HCT116 (cell line): ENCODE measurements around the gene PILRA. TPM values are rescaled to one million over a fixed set of nuclear protein-coding genes. Genes with fewer than 3 reads are reported as not detected.

ENCODE experiments used
- ATAC-seq: fragments of 200-7000 bp; cut with Tn5 transposase; 2 replicates; pipeline ENCODE4 v1.9.1; 2020; ENCODE audit warnings: mild to moderate bottlenecking, moderate library complexity
- BruUV-seq: library from RNA; stranded (reverse); fragments of 400-500 nt; replicated peaks from 2 replicates; lab custom pipeline; 2021; lab: Mats Ljungman, UMichigan
- CTCF ChIA-PET: fragments of 300-600 bp; sonication (Branson Sonifier 250); formaldehyde crosslinking; loops from one replicate; lab custom pipeline; 2021; ENCODE audit warnings: antibody characterized with exemption; lab: Charles Lee
- POLR2A ChIA-PET: fragments of 300-600, 350-600 bp; sonication (Branson Sonifier 250); formaldehyde crosslinking; loops from one replicate; lab custom pipeline; 2021; ENCODE audit warnings: antibody characterized with exemption; lab: Charles Lee
- RAD21 ChIA-PET, 2 experiments: fragments of 300-600 bp; sonication (Branson Sonifier 250); formaldehyde crosslinking; loops; one replicate each; lab custom pipeline; 2023; ENCODE audit warnings: low total read pairs in 2 of 2; ENCODE audit not compliant: uncharacterized antibody in 2 of 2, unreplicated experiment in 2 of 2, low non-redundant PET in 1 of 2; lab: Charles Lee
- DNase-seq: peaks from one replicate; pipeline ENCODE4 v3.0.0-alpha.2; 2010; ENCODE audit warnings: low read depth, low spot score
- H2AFZ ChIP-seq: fragments of 200-600 bp; shearing (Covaris generic), sonication (generic); 2 replicates; pipeline ENCODE4 v1.6.1; 2017; ENCODE audit warnings: low read depth, mixed run types, mixed read lengths, antibody characterized with exemption, low read length; ENCODE audit not compliant: poor library complexity, severe bottlenecking
- H3K27ac ChIP-seq: 2 replicates; pipeline ENCODE4 v1.5.1; 2012; ENCODE audit warnings: low read depth, low read length
- H3K27me3 ChIP-seq: fragments of 200-600 bp; sonication (generic); 2 replicates; pipeline ENCODE4 v1.6.1; 2016; ENCODE audit warnings: mixed run types, low read length, mixed read lengths; ENCODE audit not compliant: insufficient read depth
- H3K36me3 ChIP-seq, 2 experiments: fragments of 200-500 bp in 1 of 2; fragments of 200-600 bp in 1 of 2; sonication (Bioruptor generic) in 1 of 2; sonication (generic) in 1 of 2; 2 replicates each; pipeline versions ENCODE4 v1.5.1 to v1.6.1; 2014 to 2016; ENCODE audit warnings: low read length in 2 of 2, inconsistent platforms in 1 of 2, mixed read lengths in 1 of 2, mixed run types in 1 of 2; ENCODE audit not compliant: insufficient read depth in 2 of 2, control insufficient read depth in 1 of 2
- H3K4me1 ChIP-seq, 2 experiments: fragments of 200-600 bp in 1 of 2; sonication (generic) in 1 of 2; 2 replicates each; pipeline versions ENCODE4 v1.5.1 to v1.6.1; 2012 to 2017; ENCODE audit warnings: low read length in 2 of 2, inconsistent platforms in 1 of 2, mild to moderate bottlenecking in 1 of 2, mixed read lengths in 1 of 2, mixed run types in 1 of 2, moderate library complexity in 1 of 2; ENCODE audit not compliant: insufficient read depth in 2 of 2, control insufficient read depth in 1 of 2
- H3K4me2 ChIP-seq: fragments of 200-600 bp; sonication (generic); 2 replicates; pipeline ENCODE4 v1.6.1; 2017; ENCODE audit warnings: mixed run types, low read length, mixed read lengths
- H3K4me3 ChIP-seq, 2 experiments: fragments of 200-600 bp in 1 of 2; sonication (generic) in 1 of 2; replicated peaks in 1 of 2; 2 replicates each; pipeline ENCODE4 v1.5.1; 2011 to 2016; ENCODE audit warnings: low read length in 2 of 2, control low read depth in 1 of 2, low read depth in 1 of 2, mild to moderate bottlenecking in 1 of 2, mixed read lengths in 1 of 2, mixed run types in 1 of 2
- H3K79me2 ChIP-seq: fragments of 200-600 bp; sonication (generic); 2 replicates; pipeline ENCODE4 v1.6.1; 2017; ENCODE audit warnings: mild to moderate bottlenecking, mixed run types, low read length, moderate library complexity, mixed read lengths; ENCODE audit not compliant: insufficient read depth
- H3K9ac ChIP-seq: fragments of 200-600 bp; sonication (generic); 2 replicates; pipeline ENCODE4 v1.6.1; 2016; ENCODE audit warnings: low read length, mixed read lengths
- H3K9me2 ChIP-seq: fragments of 200-600 bp; sonication (generic), shearing (Covaris generic); 2 replicates; pipeline ENCODE4 v1.6.1; 2017; ENCODE audit warnings: mixed run types, mild to moderate bottlenecking, moderate library complexity; ENCODE audit not compliant: insufficient read depth
- H3K9me3 ChIP-seq, 2 experiments: fragments of 200-500 bp in 1 of 2; fragments of 200-600 bp in 1 of 2; sonication (Bioruptor generic) in 1 of 2; sonication (generic) in 1 of 2; 2 replicates each; pipeline ENCODE4 v1.6.1; 2014 to 2017; ENCODE audit warnings: low read length in 2 of 2, mixed read lengths in 2 of 2, inconsistent platforms in 1 of 2, low read depth in 1 of 2, mild to moderate bottlenecking in 1 of 2, mixed run types in 1 of 2, moderate library complexity in 1 of 2; ENCODE audit not compliant: control insufficient read depth in 1 of 2, insufficient read depth in 1 of 2
- H4K20me1 ChIP-seq: fragments of 200-600 bp; sonication (generic), shearing (Covaris generic); 2 replicates; pipeline ENCODE4 v1.6.1; 2017; ENCODE audit warnings: mixed run types, mild to moderate bottlenecking, moderate library complexity; ENCODE audit not compliant: insufficient read depth
- CBX3 ChIP-seq: IDR thresholded peaks from 2 replicates; pipeline ENCODE4 v1.6.1; 2012; ENCODE audit warnings: low read depth
- CEBPB ChIP-seq: IDR thresholded peaks from 2 replicates; pipeline ENCODE4 v1.6.1; 2012; ENCODE audit warnings: low read depth
- ELF1 ChIP-seq: IDR thresholded peaks from 2 replicates; pipeline ENCODE4 v1.6.1; 2012; ENCODE audit warnings: low read depth, borderline replicate concordance
- EZH2 ChIP-seq: fragments of 200-600 bp; sonication (generic); IDR thresholded peaks from 2 replicates; pipeline ENCODE4 v1.6.1; 2017; ENCODE audit warnings: antibody characterized with exemption, mixed run types
- FOSL1 ChIP-seq: IDR thresholded peaks from 2 replicates; pipeline ENCODE4 v1.6.1; 2012; ENCODE audit warnings: low read depth
- JUND ChIP-seq: IDR thresholded peaks from 2 replicates; pipeline ENCODE4 v1.6.1; 2012
- POLR2AphosphoS5 ChIP-seq: IDR thresholded peaks from 2 replicates; pipeline ENCODE4 v1.6.1; 2011; ENCODE audit warnings: mild to moderate bottlenecking, low read depth, low read length, moderate library complexity
- RAD21 ChIP-seq: IDR thresholded peaks from 2 replicates; pipeline ENCODE4 v1.6.1; 2012; ENCODE audit warnings: low read depth, mild to moderate bottlenecking
- REST ChIP-seq: IDR thresholded peaks from 2 replicates; pipeline ENCODE4 v1.6.1; 2012; ENCODE audit warnings: low read depth
- SIN3A ChIP-seq: IDR thresholded peaks from 2 replicates; pipeline ENCODE4 v1.6.1; 2012; ENCODE audit warnings: low read depth
- SP1 ChIP-seq: IDR thresholded peaks from 2 replicates; pipeline ENCODE4 v1.6.1; 2012; ENCODE audit warnings: low read depth
- SRF ChIP-seq: IDR thresholded peaks from 2 replicates; pipeline ENCODE4 v1.6.1; 2012; ENCODE audit warnings: low read depth
- YY1 ChIP-seq: IDR thresholded peaks from 2 replicates; pipeline ENCODE4 v1.6.1; 2011; ENCODE audit warnings: low read length, low read depth, moderate library complexity, mild to moderate bottlenecking; ENCODE audit not compliant: insufficient replicate concordance; ENCODE audit errors: extremely low read depth
- ZFX ChIP-seq: fragments of 450-650 bp; IDR thresholded peaks from 2 replicates; pipeline ENCODE4 v1.6.1; 2017
- intact Hi-C: fragments of 100-400 bp; cut with micrococcal nuclease; formaldehyde crosslinking; loops from 2 replicates; pipeline ENCODE4 v1.10.0; 2022
- total RNA-seq: library from RNA; stranded (reverse); gene quantifications from one replicate; pipeline ENCODE4 v1.2.1, GENCODE V29; 2021; ENCODE audit not compliant: unreplicated experiment
- TF ChIP-seq, protein P1 (sequence below): IDR thresholded peaks from 2 replicates; pipeline ENCODE4 v1.6.1; 2012
- TF ChIP-seq, protein P2 (sequence below): IDR thresholded peaks from 2 replicates; pipeline ENCODE4 v1.6.1; 2012

PILRA gene
- total RNA-seq, 1 experiment from 2014 or later, result 1.8 TPM

DNA sequence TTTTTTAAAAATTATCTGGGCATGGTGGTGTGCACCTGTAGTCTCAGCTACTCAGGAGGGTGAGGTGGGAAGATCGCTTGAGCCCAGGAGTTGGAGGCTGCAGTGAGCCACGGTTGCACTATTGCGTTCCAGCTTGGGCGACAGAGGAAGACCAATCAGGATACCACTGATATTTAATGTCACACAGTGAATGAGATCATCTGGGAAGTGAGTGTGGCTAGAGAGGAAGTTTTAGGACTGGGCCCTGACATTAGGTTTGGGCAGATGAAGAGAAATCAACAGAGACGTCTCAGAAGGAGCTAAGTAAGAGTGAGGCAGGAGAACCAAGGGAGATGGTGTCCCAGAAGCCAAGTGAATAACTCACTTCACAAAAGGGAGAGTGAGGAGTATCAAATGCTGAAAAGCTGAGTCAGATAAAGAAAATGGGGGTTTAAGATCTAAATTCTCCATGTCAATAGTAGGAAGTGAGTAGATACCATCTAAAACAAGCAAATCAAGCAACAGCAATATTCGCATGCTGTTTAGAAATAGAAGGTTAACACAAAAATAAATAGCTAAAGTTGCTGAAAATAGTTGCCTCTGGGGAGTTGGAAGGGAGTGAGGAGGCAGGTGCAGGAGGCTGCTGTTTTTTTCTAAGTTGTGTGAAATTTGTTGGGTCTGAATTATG is 11.5 kb downstream of the PILRA start:
- BruUV-seq, result no TSS peak
- DNase-seq, result no peak
- H4K20me1 ChIP-seq, result no peaks in the 10 kb centered on the region
- no peak overlapping the region for H3K27ac ChIP-seq
- H2AFZ ChIP-seq, result no peak overlapping the region
- no peaks in the 10 kb centered on the region for H3K9me2 ChIP-seq
- no peak for TF ChIP-seq REST
- TF ChIP-seq YY1, result no peak
- no peak overlapping the region for H3K4me2 ChIP-seq
- H3K27me3 ChIP-seq, result no peaks in the 10 kb centered on the region
- H3K79me2 ChIP-seq, result no peaks in the 10 kb centered on the region
- CTCF ChIA-PET, result no interaction called here
- H3K4me1 ChIP-seq, result no peaks in the 10 kb centered on the region
- ATAC-seq, result no peak
- POLR2A ChIA-PET, result interaction anchor here (1.0 kb wide), 1 partner anchor 44 kb away, joined by 3 read pairs; the partner anchor contains the start of gene ZCWPW1
- intact Hi-C loops, result no loop called here
- RAD21 ChIA-PET, result no interaction called here
- no peak overlapping the region for H3K9ac ChIP-seq
- no peaks in the 10 kb centered on the region for H3K36me3 ChIP-seq
- H3K4me3 ChIP-seq, result no peak overlapping the region
- no peaks in the 10 kb centered on the region for H3K9me3 ChIP-seq

DNA sequence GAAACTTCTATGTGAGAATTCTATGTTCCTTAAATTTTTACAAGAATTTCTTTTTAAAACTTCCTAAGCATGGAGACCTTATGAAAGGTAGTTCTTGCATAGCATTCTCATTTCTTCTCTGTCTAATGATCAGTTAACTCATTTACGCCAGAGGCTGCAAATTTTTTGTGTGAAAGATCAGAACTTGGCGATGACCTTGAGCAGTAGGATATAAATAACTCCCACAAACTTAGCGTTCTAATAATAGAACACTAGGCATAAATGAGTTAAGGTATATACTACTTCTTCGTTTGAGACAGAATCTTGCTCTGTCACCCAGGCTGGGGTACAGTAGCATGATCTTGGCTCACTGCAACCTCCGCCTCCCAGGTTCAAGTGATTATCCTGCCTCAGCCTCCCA is 13.7 kb downstream of the PILRA start:
- CTCF ChIA-PET, result interaction anchor here (1.1 kb wide), 1 partner anchor 202 kb away, joined by 3 read pairs; no protein-coding TSS in a partner anchor
- Histone ChIP-seq H3K9me3 (no peaks in the 10 kb centered on the region), H3K4me2 (no peak overlapping the region), H3K4me1 (no peaks in the 10 kb centered on the region), H3K4me3 (no peak overlapping the region), H2AFZ (no peak overlapping the region), H3K9ac (no peak overlapping the region), H3K9me2 (no peaks in the 10 kb centered on the region), H3K79me2 (no peaks in the 10 kb centered on the region), H3K36me3 (no peaks in the 10 kb centered on the region), H4K20me1 (no peaks in the 10 kb centered on the region), H3K27me3 (no peaks in the 10 kb centered on the region), H3K27ac (no peak overlapping the region)
- ATAC-seq (no peak), DNase-seq (no peak)
- RAD21 ChIA-PET, result no interaction called here
- intact Hi-C loops, result no loop called here
- TF ChIP-seq SP1, result no peak
- no peak for TF ChIP-seq CBX3
- TF ChIP-seq SIN3A, result no peak
- no peak for TF ChIP-seq JUND
- TF ChIP-seq ZFX, result no peak
- no peak for TF ChIP-seq POLR2AphosphoS5
- no peak for TF ChIP-seq RAD21
- TF ChIP-seq ELF1, result no peak
- no peak for TF ChIP-seq SRF
- TF ChIP-seq, protein P1, sequence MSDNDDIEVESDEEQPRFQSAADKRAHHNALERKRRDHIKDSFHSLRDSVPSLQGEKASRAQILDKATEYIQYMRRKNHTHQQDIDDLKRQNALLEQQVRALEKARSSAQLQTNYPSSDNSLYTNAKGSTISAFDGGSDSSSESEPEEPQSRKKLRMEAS, result no peak
- TF ChIP-seq EZH2, result no peak
- TF ChIP-seq, protein P2, sequence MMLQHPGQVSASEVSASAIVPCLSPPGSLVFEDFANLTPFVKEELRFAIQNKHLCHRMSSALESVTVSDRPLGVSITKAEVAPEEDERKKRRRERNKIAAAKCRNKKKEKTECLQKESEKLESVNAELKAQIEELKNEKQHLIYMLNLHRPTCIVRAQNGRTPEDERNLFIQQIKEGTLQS, result no peak
- no peak for TF ChIP-seq FOSL1
- no peak for TF ChIP-seq CEBPB
- BruUV-seq, result no TSS peak
- POLR2A ChIA-PET, result no interaction called here
